Neural progenitor cell (in vitro differentiated cells): ENCODE data around the gene B3GAT1. TPM values are rescaled to one million over a fixed set of nuclear protein-coding genes. Genes with fewer than 3 reads are reported as not detected.
"Not testable (repeated sequence)": the region's sequence is repeated elsewhere in the genome, so short reads cannot be mapped to it uniquely, and the experiment has no call there.

Experiments used
- DNase-seq: peaks from one replicate; pipeline ENCODE4 v3.0.0-alpha.2; 2016; ENCODE audit warnings: low spot score
- H2AFZ ChIP-seq: fragments of 200-600 bp; sonication (generic); replicated peaks from 2 replicates; pipeline ENCODE4 v1.6.1; 2016; ENCODE audit warnings: antibody characterized with exemption
- H3F3A ChIP-seq: fragments of 200-600 bp; sonication (generic); 2 replicates; pipeline ENCODE4 v1.6.1; 2016; ENCODE audit warnings: antibody characterized with exemption, low read depth
- H3K27ac ChIP-seq: fragments of 200-600 bp; sonication (generic); 2 replicates; pipeline ENCODE4 v1.5.1; 2016; ENCODE audit warnings: mild to moderate bottlenecking
- H3K27me3 ChIP-seq: fragments of 200-600 bp; sonication (generic); 2 replicates; pipeline ENCODE4 v1.6.1; 2016; ENCODE audit warnings: mild to moderate bottlenecking, moderate library complexity
- H3K36me3 ChIP-seq: fragments of 200-600 bp; sonication (generic); 2 replicates; pipeline ENCODE4 v1.5.1; 2016
- H3K4me1 ChIP-seq: fragments of 200-600 bp; sonication (generic); 2 replicates; pipeline ENCODE4 v1.6.1; 2016; ENCODE audit warnings: mixed run types
- H3K4me2 ChIP-seq: fragments of 200-600 bp; sonication (generic); 2 replicates; pipeline ENCODE4 v1.6.1; 2016
- H3K4me3 ChIP-seq: fragments of 200-600 bp; sonication (generic); 2 replicates; pipeline ENCODE4 v1.5.1; 2016
- H3K79me2 ChIP-seq: fragments of 200-600 bp; sonication (generic); 2 replicates; pipeline ENCODE4 v1.6.1; 2016; ENCODE audit warnings: low read depth
- H3K9ac ChIP-seq: fragments of 200-600 bp; sonication (generic); 2 replicates; pipeline ENCODE4 v1.6.1; 2016
- H3K9me3 ChIP-seq: fragments of 200-600 bp; sonication (generic); 2 replicates; pipeline ENCODE4 v1.5.1; 2016; ENCODE audit warnings: low read depth
- H4K20me1 ChIP-seq: fragments of 200-600 bp; sonication (generic); 2 replicates; pipeline ENCODE4 v1.6.1; 2016; ENCODE audit warnings: low read depth
- H3K27ac Mint-ChIP-seq: 3 replicates; pipeline ENCODE4 v1.8.0; 2021; ENCODE audit warnings: mixed read lengths
- H3K27me3 Mint-ChIP-seq: 2 replicates; pipeline ENCODE4 v1.8.0; 2022; ENCODE audit warnings: low read depth, mild to moderate bottlenecking, inconsistent platforms, moderate library complexity, mixed read lengths; ENCODE audit not compliant: insufficient read depth
- H3K36me3 Mint-ChIP-seq: 3 replicates; pipeline ENCODE4 v1.8.0; 2021; ENCODE audit warnings: mixed read lengths
- H3K4me1 Mint-ChIP-seq: 3 replicates; pipeline ENCODE4 v1.8.0; 2021; ENCODE audit warnings: mixed read lengths
- H3K4me3 Mint-ChIP-seq: 3 replicates; pipeline ENCODE4 v1.8.0; 2021; ENCODE audit warnings: mild to moderate bottlenecking, moderate library complexity, mixed read lengths
- H3K9me3 Mint-ChIP-seq: 3 replicates; pipeline ENCODE4 v1.8.0; 2020; ENCODE audit warnings: mixed read lengths
- CTCF ChIP-seq: fragments of 200-600 bp; sonication (generic); IDR thresholded peaks from 2 replicates; pipeline ENCODE4 v1.5.1; 2017; ENCODE audit warnings: antibody characterized with exemption, mild to moderate bottlenecking
- EZH2 ChIP-seq: fragments of 200-600 bp; sonication (generic); IDR thresholded peaks from 2 replicates; pipeline ENCODE4 v1.6.1; 2017; ENCODE audit warnings: antibody characterized with exemption, mild to moderate bottlenecking, moderate library complexity
- EZH2phosphoT487 ChIP-seq: fragments of 200-600 bp; sonication (generic); IDR thresholded peaks from 2 replicates; pipeline ENCODE4 v1.6.1; 2017; ENCODE audit warnings: antibody characterized with exemption
- total RNA-seq: library from RNA; depleted of rRNA; stranded (reverse); fragments of >200 nt; gene quantifications from 2 replicates; pipeline ENCODE4 v1.2.3, GENCODE V29; 2015; ENCODE audit warnings: low replicate concordance

The B3GAT1 gene
- total RNA-seq, 1 donor from 2014 or later = 11.0 TPM

GRCh38 chr11:134460062-134460561, 48.1 kb upstream of the B3GAT1 start:
- H3K9me3 ChIP-seq = no peaks in the 10 kb centered on the region
- peaks cover 14% of the 10 kb centered on the region for H3K4me1 Mint-ChIP-seq
- peaks cover 6% of the 10 kb centered on the region for H3K27me3 Mint-ChIP-seq
- H3F3A ChIP-seq = no peaks in the 10 kb centered on the region
- no peaks in the 10 kb centered on the region for H4K20me1 ChIP-seq
- no peak overlapping the region for H3K4me3 ChIP-seq
- H3K9me3 Mint-ChIP-seq = peaks cover 7% of the 10 kb centered on the region
- TF ChIP-seq CTCF (no peak), EZH2phosphoT487 (no peak), EZH2 (no peak)
- no peaks in the 10 kb centered on the region for H3K36me3 ChIP-seq
- H3K79me2 ChIP-seq = no peaks in the 10 kb centered on the region
- peaks cover 22% of the 10 kb centered on the region for H3K4me1 ChIP-seq
- no peak overlapping the region for H2AFZ ChIP-seq
- H3K4me3 Mint-ChIP-seq = no peak overlapping the region
- no peak for DNase-seq
- H3K9ac ChIP-seq = no peak overlapping the region
- no peak overlapping the region for H3K4me2 ChIP-seq
- H3K27ac Mint-ChIP-seq = no peak overlapping the region
- H3K27me3 ChIP-seq = no peaks in the 10 kb centered on the region
- H3K27ac ChIP-seq = no peak overlapping the region
- H3K36me3 Mint-ChIP-seq = no peaks in the 10 kb centered on the region

- Histone ChIP-seq H3K79me2 (no peaks in the 10 kb centered on the region), H3K9ac (no peak overlapping the region), H4K20me1 (no peaks in the 10 kb centered on the region), H3K27me3 (no peaks in the 10 kb centered on the region), H3K4me3 (no peak overlapping the region), H3K9me3 (no peaks in the 10 kb centered on the region), H3K27ac (no peak overlapping the region), H3K4me2 (no peak overlapping the region), H2AFZ (no peak overlapping the region), H3K36me3 (no peaks in the 10 kb centered on the region), H3K4me1 (peaks cover 17% of the 10 kb centered on the region), H3F3A (no peaks in the 10 kb centered on the region)
- Mint-ChIP-seq H3K9me3 (peaks cover 9% of the 10 kb centered on the region), H3K4me3 (peak overlapping the region; percentile 35), H3K27me3 (peaks cover 6% of the 10 kb centered on the region), H3K36me3 (no peaks in the 10 kb centered on the region), H3K27ac (no peak overlapping the region), H3K4me1 (peaks cover 7% of the 10 kb centered on the region)
- no peak for DNase-seq
- TF ChIP-seq EZH2phosphoT487 (no peak), EZH2 (no peak), CTCF (no peak)
Observed at GRCh38 chr11:134459246-134460061, 47.4 kb upstream of the B3GAT1 start.

GRCh38 chr11:134457411-134458007, 45.5 kb upstream of the B3GAT1 start:
- H3K27ac Mint-ChIP-seq, H3K27ac ChIP-seq, DNase-seq, H3K9ac ChIP-seq, H2AFZ ChIP-seq, H3K79me2 ChIP-seq, H3K36me3 ChIP-seq, H3K9me3 Mint-ChIP-seq, H3K9me3 ChIP-seq, H3K27me3 ChIP-seq, H3F3A ChIP-seq, H3K36me3 Mint-ChIP-seq, H3K4me3 ChIP-seq, H3K4me2 ChIP-seq, H3K27me3 Mint-ChIP-seq, H4K20me1 ChIP-seq, H3K4me1 ChIP-seq, H3K4me3 Mint-ChIP-seq: not testable (repeated sequence)
- H3K4me1 Mint-ChIP-seq = peaks cover 10% of the 10 kb centered on the region

GRCh38 chr11:134455516-134455915, 43.5 kb upstream of the B3GAT1 start:
- DNase-seq = no peak
- peaks cover 12% of the 10 kb centered on the region for H3K4me1 Mint-ChIP-seq
- TF ChIP-seq EZH2 (no peak), CTCF (no peak), EZH2phosphoT487 (no peak)
- no peak overlapping the region for H3K4me3 Mint-ChIP-seq
- H3K9me3 ChIP-seq = no peaks in the 10 kb centered on the region
- H4K20me1 ChIP-seq = no peaks in the 10 kb centered on the region
- no peak overlapping the region for H3K9ac ChIP-seq
- no peaks in the 10 kb centered on the region for H3K27me3 ChIP-seq
- H3K79me2 ChIP-seq = no peaks in the 10 kb centered on the region
- H3K27me3 Mint-ChIP-seq = peaks cover 6% of the 10 kb centered on the region
- H3K4me1 ChIP-seq = peaks cover 7% of the 10 kb centered on the region
- H3K27ac ChIP-seq = no peak overlapping the region
- no peaks in the 10 kb centered on the region for H3F3A ChIP-seq
- H3K4me2 ChIP-seq = no peak overlapping the region
- peaks cover 1% of the 10 kb centered on the region for H3K36me3 Mint-ChIP-seq
- H3K36me3 ChIP-seq = no peaks in the 10 kb centered on the region
- H3K27ac Mint-ChIP-seq = no peak overlapping the region
- H3K4me3 ChIP-seq = no peak overlapping the region
- no peak overlapping the region for H2AFZ ChIP-seq
- H3K9me3 Mint-ChIP-seq = peaks cover 12% of the 10 kb centered on the region
